OCI-LY7 (cell line): ENCODE results near the gene SIRPA. TPM values are rescaled to one million over a fixed set of nuclear protein-coding genes. Genes with fewer than 3 reads are reported as not detected.

Experiments used
- BruUV-seq: library from RNA; stranded (reverse); fragments of 400-500 nt; replicated peaks from 2 replicates; lab custom pipeline; 2021; lab: Mats Ljungman, UMichigan
- CTCF ChIA-PET: fragments of 300-600 bp; sonication (Branson Sonifier 250); formaldehyde crosslinking; loops from one replicate; lab custom pipeline; 2022; ENCODE audit warnings: antibody characterized with exemption; ENCODE audit not compliant: unreplicated experiment; lab: Charles Lee
- POLR2A ChIA-PET: fragments of 300-600 bp; sonication (Branson Sonifier 250); formaldehyde crosslinking; loops from one replicate; lab custom pipeline; 2022; ENCODE audit warnings: antibody characterized with exemption; lab: Charles Lee
- DNase-seq: peaks from one replicate; pipeline ENCODE4 v3.0.0-alpha.2; 2015; ENCODE audit warnings: low spot score
- H2AFZ ChIP-seq: fragments of 200-600 bp; sonication (generic), shearing (Covaris generic); 2 replicates; pipeline ENCODE4 v1.6.1; 2014; ENCODE audit warnings: mild to moderate bottlenecking, antibody characterized with exemption, low read length, moderate library complexity
- H3K27ac ChIP-seq: fragments of 200-600 bp; sonication (generic); 2 replicates; pipeline ENCODE4 v1.5.1; 2014; ENCODE audit warnings: mixed run types, low read depth, mild to moderate bottlenecking, moderate library complexity, low read length, inconsistent platforms; ENCODE audit not compliant: poor library complexity, severe bottlenecking
- H3K36me3 ChIP-seq: fragments of 200-600 bp; sonication (generic); 2 replicates; pipeline ENCODE4 v1.6.1; 2014; ENCODE audit warnings: mild to moderate bottlenecking, antibody characterized with exemption, low read length, moderate library complexity, mixed read lengths; ENCODE audit not compliant: insufficient read depth
- H3K4me1 ChIP-seq: fragments of 200-600 bp; sonication (generic); 2 replicates; pipeline ENCODE4 v1.5.1; 2014; ENCODE audit warnings: mild to moderate bottlenecking, low read length; ENCODE audit not compliant: insufficient read depth, poor library complexity, severe bottlenecking
- H3K4me2 ChIP-seq: fragments of 200-600 bp; sonication (generic); 2 replicates; pipeline ENCODE4 v1.6.1; 2014; ENCODE audit warnings: mild to moderate bottlenecking, low read length
- H3K4me3 ChIP-seq: fragments of 200-600 bp; sonication (generic); 2 replicates; pipeline ENCODE4 v1.5.1; 2014; ENCODE audit warnings: mild to moderate bottlenecking, low read depth, low read length; ENCODE audit not compliant: poor library complexity, severe bottlenecking
- H3K79me2 ChIP-seq: fragments of 200-600 bp; sonication (generic); 2 replicates; pipeline ENCODE4 v1.6.1; 2016; ENCODE audit warnings: low read depth, mild to moderate bottlenecking, low read length, moderate library complexity, mixed read lengths; ENCODE audit not compliant: insufficient read depth
- H3K9me2 ChIP-seq: fragments of 200-600 bp; sonication (generic); 2 replicates; pipeline ENCODE4 v1.6.1; 2016; ENCODE audit warnings: mild to moderate bottlenecking, low read length, mixed read lengths; ENCODE audit not compliant: insufficient read depth
- H3K9me3 ChIP-seq: fragments of 200-600 bp; sonication (generic); 2 replicates; pipeline ENCODE4 v1.6.1; 2014; ENCODE audit warnings: mild to moderate bottlenecking, mixed run types, low read length, mixed read lengths
- H4K20me1 ChIP-seq: fragments of 200-600 bp; sonication (generic); 2 replicates; pipeline ENCODE4 v1.6.1; 2014; ENCODE audit warnings: mild to moderate bottlenecking, antibody characterized with exemption, low read length, moderate library complexity, mixed read lengths; ENCODE audit not compliant: insufficient read depth
- EZH2phosphoT487 ChIP-seq: fragments of 200-600 bp; sonication (generic); IDR thresholded peaks from 2 replicates; pipeline ENCODE4 v1.6.1; 2018; ENCODE audit warnings: low read depth, borderline replicate concordance, mild to moderate bottlenecking, mixed run types, antibody characterized with exemption, low read length, moderate library complexity, mixed read lengths
- intact Hi-C: fragments of 100-400 bp; cut with micrococcal nuclease; formaldehyde crosslinking; loops from one replicate; pipeline ENCODE4 v1.10.0; 2022; ENCODE audit not compliant: unreplicated experiment
- total RNA-seq, 2 experiments: library from RNA; depleted of rRNA in 1 of 2; stranded (reverse); fragments of >200 nt in 1 of 2; shearing (Covaris generic) in 1 of 2; gene quantifications; 2 replicates each; pipeline ENCODE4 v1.2.3, GENCODE V29; 2014 to 2022
- TF ChIP-seq, protein P1 (sequence below): fragments of 200-600 bp; sonication (generic); conservative IDR thresholded peaks from 2 replicates; pipeline ENCODE4 v1.5.1; 2014; ENCODE audit warnings: mild to moderate bottlenecking, antibody characterized with exemption, low read length, moderate library complexity, mixed read lengths

SIRPA gene
- total RNA-seq, 2 experiments from 2014 or later: not detected

- no peak overlapping the region for H3K27ac ChIP-seq
- no peaks in the 10 kb centered on the region for H3K79me2 ChIP-seq
- no peak for DNase-seq
- no peaks in the 10 kb centered on the region for H3K4me1 ChIP-seq
- no peaks in the 10 kb centered on the region for H3K9me3 ChIP-seq
- no peaks in the 10 kb centered on the region for H3K36me3 ChIP-seq
- no TSS peak for BruUV-seq
- no peak overlapping the region for H3K4me2 ChIP-seq
- POLR2A ChIA-PET: no interaction called here
- H2AFZ ChIP-seq: no peak overlapping the region
- CTCF ChIA-PET: no interaction called here
- no peak for TF ChIP-seq EZH2phosphoT487
- TF ChIP-seq, protein P1, sequence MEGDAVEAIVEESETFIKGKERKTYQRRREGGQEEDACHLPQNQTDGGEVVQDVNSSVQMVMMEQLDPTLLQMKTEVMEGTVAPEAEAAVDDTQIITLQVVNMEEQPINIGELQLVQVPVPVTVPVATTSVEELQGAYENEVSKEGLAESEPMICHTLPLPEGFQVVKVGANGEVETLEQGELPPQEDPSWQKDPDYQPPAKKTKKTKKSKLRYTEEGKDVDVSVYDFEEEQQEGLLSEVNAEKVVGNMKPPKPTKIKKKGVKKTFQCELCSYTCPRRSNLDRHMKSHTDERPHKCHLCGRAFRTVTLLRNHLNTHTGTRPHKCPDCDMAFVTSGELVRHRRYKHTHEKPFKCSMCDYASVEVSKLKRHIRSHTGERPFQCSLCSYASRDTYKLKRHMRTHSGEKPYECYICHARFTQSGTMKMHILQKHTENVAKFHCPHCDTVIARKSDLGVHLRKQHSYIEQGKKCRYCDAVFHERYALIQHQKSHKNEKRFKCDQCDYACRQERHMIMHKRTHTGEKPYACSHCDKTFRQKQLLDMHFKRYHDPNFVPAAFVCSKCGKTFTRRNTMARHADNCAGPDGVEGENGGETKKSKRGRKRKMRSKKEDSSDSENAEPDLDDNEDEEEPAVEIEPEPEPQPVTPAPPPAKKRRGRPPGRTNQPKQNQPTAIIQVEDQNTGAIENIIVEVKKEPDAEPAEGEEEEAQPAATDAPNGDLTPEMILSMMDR: no peak
- H3K9me2 ChIP-seq: no peaks in the 10 kb centered on the region
- H4K20me1 ChIP-seq: no peaks in the 10 kb centered on the region
- intact Hi-C loops: no loop called here
- no peak overlapping the region for H3K4me3 ChIP-seq
Observed at GRCh38 chr20:1927217-1927616, 32.0 kb downstream of the SIRPA start.

DNA sequence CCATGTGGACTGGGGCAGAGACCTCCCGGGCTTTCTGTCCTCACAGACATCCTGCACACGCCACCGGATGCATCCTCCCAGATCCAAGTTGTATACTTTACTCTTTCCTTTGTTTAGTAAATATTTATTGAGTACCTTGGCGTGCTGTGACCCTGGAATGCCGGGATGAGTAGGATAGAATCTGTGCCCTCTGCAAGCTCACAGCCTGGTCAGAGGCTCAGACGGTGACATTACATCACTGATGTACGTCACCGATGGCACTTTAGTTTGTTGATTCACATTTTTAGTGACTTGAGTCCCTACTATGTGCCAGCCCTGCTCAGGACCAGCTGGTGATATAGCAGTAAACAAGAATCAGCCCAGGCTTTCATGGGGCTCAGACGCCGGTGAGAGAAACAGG, 32.9 kb downstream of the SIRPA start:
- Histone ChIP-seq H3K27ac (no peak overlapping the region), H3K4me3 (no peak overlapping the region), H3K4me1 (no peaks in the 10 kb centered on the region), H3K9me2 (no peaks in the 10 kb centered on the region), H4K20me1 (no peaks in the 10 kb centered on the region), H3K79me2 (no peaks in the 10 kb centered on the region), H2AFZ (no peak overlapping the region), H3K36me3 (no peaks in the 10 kb centered on the region), H3K9me3 (no peaks in the 10 kb centered on the region), H3K4me2 (no peak overlapping the region)
- DNase-seq: no peak
- no TSS peak for BruUV-seq
- no peak for TF ChIP-seq EZH2phosphoT487
- TF ChIP-seq, protein P1: no peak
- ChIA-PET POLR2A (interaction anchor here (0.6 kb wide), 1 partner anchor 7 kb away, joined by 4 read pairs; no protein-coding TSS in a partner anchor), CTCF (no interaction called here)
- intact Hi-C loops: no loop called here

DNA sequence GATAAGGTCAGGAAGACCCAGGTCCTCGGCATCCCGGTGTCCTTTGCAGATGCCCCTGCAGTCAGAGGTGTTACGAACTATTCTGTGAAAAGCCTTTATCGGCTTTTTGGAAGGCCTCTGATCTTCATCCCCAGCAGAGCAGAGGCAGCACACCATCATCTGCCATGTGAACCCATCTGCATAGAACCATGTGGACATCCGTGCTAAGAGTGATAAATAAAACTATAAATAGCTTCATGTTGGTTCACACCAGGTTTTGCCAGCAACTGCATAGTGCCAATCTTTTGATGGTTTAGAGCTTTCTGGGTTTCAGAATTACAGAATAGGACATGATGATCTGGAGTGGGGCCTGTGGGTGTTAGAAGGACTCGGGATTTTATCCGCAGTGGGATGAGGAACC, 33.6 kb downstream of the SIRPA start:
- Histone ChIP-seq H3K4me2 (no peak overlapping the region), H3K9me3 (no peaks in the 10 kb centered on the region), H3K36me3 (no peaks in the 10 kb centered on the region), H2AFZ (no peak overlapping the region), H3K4me1 (no peaks in the 10 kb centered on the region), H3K9me2 (no peaks in the 10 kb centered on the region), H3K4me3 (no peak overlapping the region), H4K20me1 (no peaks in the 10 kb centered on the region), H3K79me2 (no peaks in the 10 kb centered on the region), H3K27ac (no peak overlapping the region)
- ChIA-PET CTCF (no interaction called here), POLR2A (interaction anchor here (0.6 kb wide), 1 partner anchor 8 kb away, joined by 4 read pairs; no protein-coding TSS in a partner anchor)
- no peak for DNase-seq
- BruUV-seq: no TSS peak
- TF ChIP-seq EZH2phosphoT487: no peak
- TF ChIP-seq, protein P1: no peak
- intact Hi-C loops: no loop called here
